ENCODE data around the gene TCEANC.
"Not testable (repeated sequence)": the region's sequence is repeated elsewhere in the genome, so short reads cannot be mapped to it uniquely, and the experiment has no call there.

TCEANC gene

DNA sequence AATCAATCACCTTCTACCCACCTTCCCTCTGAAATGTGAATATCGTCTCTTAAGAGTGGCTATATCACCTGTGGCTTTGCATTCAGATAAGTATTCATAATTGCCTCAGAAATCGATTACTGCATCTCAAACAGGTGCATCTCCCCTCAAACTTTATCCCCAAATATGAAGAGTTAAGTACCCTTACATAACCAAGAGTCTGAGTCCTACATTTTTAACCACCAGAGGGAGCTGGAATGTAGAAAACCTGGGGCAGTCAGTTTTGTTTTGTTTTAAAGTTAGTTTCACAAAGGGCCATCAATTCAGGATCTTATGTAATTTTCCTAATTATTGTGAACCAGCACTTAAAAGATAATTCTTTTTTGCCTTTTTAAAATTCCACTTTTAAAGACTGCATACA lies 5.7 kb downstream of the TCEANC start:
- peak; percentile 7 for DNase-seq (ENCODE audit: low spot score)

DNA sequence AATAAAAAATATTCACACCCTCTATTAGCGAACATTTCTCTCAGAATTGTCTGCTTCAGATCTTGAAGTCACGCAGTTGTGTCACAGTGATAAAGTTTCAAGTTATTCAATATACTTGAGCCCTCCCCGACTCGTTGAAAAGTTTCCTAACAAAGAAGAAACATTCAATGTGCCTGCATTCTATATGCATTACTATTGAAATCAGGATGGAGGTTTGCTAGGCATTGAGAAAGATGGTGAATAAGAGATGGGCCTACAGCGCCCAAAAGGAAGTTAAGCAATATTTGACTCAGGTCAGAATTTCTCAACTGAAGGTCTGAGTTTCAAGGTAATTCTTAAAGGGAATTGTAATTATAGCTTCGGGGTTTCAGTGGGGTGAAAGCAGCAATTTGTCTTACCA lies 6.1 kb downstream of the TCEANC start:
- DNase-seq (ENCODE audit: low spot score) = no peak

DNA sequence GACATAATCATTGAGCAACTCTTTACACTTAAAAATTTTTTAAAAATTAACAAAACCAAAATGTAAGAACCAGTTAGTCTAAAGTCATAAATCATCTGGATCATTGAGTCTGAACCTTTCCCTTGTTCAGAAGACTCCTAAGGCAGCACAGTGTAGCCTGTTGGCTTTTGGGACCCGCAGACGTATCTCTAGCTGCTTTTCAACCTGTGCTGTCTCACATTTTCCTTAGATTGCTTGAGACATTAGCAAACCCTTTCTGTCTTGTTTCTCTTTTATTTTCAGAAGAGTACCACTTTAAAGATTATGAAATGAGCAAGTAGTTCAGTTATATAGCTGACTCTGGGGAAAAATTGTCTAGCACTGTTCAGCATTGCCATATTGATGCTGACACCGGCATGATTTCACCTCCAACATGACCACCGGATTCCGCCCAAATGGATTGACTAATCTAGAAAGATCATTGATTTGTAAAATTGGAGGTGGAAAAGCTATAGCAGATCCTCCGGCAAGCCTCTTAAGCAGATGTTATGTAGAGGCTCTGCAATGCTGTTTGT lies 8.9 kb downstream of the TCEANC start:
- no peak for DNase-seq (ENCODE audit: low spot score)

DNA sequence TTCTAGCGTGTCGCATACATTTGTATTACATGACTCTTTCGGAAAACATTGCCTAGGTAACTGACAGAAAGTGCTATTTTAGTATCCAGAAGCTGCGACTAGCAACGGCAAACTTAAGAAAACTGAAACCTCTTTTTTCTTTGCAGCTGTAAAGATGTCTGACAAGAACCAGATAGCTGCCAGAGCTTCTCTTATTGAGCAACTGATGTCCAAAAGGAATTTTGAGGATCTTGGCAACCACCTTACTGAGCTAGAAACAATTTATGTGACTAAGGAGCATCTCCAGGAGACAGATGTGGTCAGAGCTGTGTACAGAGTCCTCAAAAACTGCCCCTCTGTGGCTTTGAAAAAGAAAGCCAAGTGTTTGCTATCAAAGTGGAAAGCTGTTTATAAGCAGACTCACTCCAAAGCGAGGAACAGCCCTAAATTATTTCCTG lies 9.4 kb downstream of the TCEANC start:
- no peak for DNase-seq (ENCODE audit: low spot score)

DNA sequence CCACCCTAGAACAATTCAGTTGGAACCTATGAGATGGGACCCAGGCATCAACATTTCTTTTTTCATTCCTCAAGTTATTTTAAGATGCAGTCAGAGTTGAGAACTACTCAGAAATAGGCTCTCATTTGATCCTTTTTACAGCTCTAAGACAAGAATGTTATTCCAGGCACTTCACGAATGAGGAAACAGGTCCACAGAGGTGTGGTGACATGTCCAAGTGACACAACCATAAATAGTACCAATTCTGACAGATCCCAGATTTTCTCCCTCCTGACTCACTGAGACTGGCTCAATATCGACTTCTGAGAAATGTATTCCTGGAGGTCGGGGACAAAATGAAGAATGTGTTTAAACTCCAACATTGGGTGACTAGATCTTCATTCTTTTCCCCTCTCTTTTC lies 11.1 kb downstream of the TCEANC start:
- DNase-seq (ENCODE audit: low spot score) = no peak

DNA sequence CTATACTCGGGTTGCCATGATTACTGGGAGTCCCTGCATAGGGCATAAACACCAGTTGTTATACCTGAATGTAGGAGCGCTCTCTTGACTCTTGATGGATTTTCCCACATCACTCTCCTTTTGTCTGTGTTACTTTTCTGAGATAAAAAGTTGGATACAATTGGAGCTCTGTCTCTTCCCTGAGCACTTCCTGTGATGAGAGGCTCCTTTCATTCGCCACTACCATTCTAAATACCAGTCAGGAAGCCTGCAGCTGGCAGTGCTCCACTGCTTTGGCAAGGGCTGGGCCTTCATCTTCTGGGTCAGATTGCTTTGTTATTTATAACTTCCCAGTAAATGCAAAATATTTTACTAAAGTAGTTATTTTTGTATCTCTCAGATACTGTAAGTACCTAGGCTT lies 13.9 kb downstream of the TCEANC start:
- DNase-seq (ENCODE audit: low spot score) = no peak

DNA sequence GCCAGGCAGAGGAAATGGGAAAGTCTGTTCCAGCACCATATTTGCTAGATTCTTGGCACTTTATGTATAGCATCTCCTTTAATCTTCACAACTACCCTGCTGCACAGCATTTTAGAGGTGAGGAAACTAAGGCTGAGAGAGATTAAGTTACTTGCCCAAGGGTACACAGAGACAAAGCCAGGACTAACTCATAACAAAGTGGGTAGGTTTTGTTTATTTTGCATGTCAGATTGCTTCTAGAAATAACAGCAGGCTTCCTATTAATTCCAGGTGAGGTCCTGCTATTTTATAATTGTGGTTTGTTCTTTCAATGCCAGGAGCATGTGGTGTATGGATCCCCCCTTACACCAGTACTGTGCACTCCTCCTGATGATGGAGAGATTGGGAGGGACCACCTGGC lies 15.0 kb downstream of the TCEANC start:
- DNase-seq (ENCODE audit: low spot score) = no peak

DNA sequence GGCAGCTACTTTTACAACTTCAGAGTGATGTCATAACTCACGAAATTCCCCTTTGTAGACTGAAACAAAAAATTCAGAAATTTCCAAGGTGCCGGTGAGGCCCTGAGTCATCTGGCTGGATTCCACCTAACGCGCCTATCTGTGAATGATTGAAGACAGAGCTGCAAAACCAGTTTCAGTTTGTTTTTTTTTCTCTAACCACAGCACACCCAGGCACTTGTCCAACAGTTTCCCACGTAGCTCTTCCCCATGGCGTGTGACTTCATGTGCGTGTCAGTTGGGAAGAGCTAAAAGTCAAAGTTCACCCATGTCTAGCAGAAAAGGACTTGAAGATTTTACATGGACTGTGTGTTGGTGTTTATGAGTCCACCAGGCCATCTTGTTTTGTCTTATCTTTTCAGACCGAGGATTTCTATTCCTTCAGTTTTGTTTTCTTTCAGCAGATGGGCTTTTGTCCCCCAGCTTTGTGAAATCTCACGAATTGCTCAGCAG lies 16.4 kb downstream of the TCEANC start:
- peak; percentile 7 for DNase-seq (ENCODE audit: low spot score)

DNA sequence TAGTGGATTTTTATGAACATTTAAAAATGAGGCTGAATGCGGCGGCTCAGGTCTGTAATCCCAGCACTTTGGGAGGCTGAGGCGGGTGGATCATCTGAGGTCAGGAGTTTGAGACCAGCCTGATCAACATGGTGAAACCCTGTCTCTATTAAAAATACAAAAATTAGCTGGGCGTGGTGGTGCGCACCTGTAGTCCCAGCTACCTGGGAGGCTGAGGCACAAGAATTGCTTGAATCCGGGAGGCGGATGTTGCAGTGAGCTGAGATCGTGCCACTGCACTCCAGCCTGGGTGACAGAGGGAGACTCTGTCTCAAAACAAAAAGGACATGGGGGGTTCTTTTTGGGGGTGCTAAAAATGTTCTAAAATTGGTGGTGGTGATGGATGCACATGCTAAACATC lies 16.8 kb downstream of the TCEANC start:
- DNase-seq (ENCODE audit: low spot score) = not testable (repeated sequence)

DNA sequence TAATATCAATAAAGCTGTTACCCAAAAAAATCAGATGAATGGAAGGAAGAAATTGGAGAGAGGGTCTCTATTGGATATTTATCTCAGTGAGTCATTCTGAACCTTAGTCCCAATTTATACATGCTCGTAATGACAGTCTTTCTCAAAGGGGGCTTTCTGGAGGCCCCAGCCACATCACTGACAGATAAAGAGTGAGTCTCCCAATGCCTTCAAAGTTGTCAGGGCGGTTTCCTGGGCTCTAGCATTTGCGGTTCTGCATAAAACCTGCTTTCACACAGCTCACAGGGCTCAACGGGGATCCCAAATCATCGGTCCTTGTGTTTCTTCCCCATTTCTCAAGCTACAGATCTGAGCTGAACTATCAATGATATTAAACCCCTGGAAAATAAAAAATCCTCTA lies 17.3 kb downstream of the TCEANC start:
- DNase-seq (ENCODE audit: low spot score) = no peak

DNA sequence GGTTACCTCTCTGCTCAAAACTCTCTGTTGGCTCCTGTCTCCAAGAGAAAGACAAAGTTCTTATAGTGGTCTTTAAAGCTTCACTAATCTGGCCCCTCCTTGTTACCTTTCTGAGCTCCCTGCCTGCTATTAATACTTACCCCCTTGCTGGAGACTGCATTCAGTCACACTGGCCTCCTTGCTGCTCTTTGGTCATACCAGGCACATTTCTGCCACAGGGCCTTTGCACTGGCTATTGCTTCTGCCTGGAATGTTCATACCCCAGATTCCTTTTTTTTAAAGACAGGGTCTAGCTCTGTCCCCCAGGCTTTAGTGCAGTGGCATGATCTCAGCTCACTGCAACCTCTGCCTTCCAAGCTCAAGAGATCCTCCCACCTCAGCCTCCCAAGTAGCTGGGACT lies 20.1 kb downstream of the TCEANC start:
- no peak for DNase-seq (ENCODE audit: low spot score)

DNA sequence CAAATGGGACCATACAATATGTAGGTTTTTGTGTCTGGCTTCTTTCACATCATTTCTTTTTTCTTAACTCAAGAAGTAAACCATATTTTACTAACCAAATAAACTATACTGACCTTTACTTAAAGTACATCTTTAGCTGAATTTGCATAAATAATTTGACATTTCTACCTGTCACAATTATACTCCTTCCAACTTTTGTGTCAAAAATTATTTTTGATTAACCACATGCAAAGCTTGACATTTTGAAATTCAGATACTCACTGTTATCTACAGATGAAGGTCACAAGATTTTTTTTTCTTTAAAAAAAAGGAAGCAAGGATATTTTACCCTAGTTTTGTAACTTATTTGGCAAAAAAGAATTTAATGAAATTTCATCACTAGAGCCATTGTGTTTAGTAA lies 23.9 kb downstream of the TCEANC start:
- no peak for DNase-seq (ENCODE audit: low spot score)

DNA sequence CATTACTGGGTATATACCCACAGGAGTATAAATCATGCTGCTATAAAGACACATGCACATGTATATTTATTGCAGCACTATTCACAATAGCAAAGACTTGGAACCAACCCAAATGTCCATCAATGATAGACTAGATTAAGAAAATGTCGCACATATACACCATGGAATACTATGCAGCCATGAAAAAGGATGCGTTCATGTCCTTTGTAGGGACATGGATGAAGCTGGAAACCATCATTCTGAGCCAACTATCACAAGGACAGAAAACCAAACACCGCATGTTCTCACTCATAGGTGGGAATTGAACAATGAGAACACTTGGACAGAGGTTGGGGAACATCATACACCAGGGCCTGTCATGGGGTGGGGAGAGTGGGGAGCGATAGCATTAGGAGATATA lies 26.8 kb downstream of the TCEANC start:
- not testable (repeated sequence) for DNase-seq (ENCODE audit: low spot score)

DNA sequence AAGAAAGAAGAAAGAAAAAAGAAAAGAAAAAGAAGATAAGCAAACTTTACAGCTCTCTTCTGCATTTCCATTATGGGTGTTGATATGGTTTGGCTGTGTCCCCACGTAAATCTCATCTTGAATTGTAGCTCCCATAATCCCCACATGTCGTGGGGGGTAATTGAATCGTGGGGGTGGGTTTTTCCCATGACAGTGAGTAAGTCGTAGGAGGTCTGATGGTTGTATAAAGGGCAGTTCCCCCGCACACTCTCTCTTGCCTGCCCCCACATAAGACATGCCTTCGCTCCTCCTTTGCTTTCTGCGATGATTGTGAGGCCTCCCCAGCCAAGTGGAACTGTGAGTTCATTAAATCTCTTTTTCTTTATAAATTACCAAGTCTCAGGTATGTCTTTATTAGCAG lies 28.7 kb downstream of the TCEANC start:
- no peak for DNase-seq (ENCODE audit: low spot score)

DNA sequence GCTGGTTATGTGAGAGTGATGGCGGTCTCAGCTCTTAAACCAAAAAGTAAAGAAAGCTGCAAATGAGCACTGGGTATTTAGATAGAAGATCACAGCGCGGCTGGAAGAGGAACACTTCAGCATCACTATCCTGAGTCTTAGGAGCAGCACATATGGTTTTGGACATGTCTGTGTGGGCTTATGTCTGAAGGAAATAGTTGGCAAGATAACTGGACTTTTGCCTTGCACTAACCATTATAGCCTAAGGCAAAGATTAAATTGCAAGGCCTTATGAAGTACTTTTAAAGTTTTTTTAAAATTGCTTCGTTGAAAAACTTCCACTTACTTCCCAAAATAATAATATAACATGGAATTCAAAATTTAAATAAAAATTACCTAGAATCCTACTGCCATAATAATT lies 31.4 kb downstream of the TCEANC start:
- DNase-seq (ENCODE audit: low spot score) = no peak

DNA sequence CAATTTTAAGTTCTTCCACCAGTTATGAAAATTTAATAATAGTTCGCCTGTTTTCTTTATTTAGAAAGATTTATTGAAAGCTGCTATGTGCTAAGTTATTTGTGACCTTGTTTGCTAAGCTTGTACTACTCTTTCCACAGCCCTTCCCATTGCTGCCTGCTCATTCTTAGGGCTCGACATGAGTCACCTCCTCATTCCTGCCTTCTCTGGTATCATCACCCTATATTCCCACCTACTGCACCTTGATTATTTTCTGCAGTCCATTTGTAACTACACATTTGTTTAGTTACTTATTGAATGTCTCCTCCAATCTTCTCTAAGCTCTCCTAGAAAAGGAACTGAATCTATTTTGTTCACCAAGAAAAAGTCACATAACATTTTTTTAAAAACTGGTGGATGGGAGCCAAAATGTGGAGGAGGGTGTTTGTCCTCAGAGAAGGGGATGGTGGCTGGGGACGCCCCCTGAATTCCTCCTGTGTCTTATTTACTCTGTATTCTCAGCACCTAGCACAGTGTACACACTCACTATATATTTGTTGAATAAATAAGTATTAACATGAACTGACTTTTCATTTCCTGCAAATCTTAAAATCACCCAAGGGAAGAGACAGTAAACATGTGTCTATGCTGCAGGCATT lies 32.3 kb downstream of the TCEANC start:
- no peak for DNase-seq (ENCODE audit: low spot score)

DNA sequence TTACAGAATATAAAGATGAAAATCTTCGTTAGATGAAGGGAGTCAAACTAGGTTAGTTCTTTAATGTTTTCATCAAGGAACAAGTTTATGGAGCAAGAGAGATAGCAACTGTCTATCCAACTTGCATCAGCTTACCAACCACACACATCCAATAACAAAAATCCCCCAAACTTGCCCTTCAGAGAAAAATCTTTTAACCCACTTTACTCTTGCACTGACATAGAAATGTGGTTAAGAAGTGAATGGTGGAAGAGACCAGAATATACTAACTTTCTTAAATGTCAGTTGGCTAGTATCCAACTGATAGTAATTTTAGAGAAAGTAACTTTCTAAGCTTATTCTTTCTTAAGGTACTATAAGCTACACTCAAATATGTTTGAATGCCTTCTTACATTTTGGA lies 34.3 kb downstream of the TCEANC start:
- no peak for DNase-seq (ENCODE audit: low spot score)

DNA sequence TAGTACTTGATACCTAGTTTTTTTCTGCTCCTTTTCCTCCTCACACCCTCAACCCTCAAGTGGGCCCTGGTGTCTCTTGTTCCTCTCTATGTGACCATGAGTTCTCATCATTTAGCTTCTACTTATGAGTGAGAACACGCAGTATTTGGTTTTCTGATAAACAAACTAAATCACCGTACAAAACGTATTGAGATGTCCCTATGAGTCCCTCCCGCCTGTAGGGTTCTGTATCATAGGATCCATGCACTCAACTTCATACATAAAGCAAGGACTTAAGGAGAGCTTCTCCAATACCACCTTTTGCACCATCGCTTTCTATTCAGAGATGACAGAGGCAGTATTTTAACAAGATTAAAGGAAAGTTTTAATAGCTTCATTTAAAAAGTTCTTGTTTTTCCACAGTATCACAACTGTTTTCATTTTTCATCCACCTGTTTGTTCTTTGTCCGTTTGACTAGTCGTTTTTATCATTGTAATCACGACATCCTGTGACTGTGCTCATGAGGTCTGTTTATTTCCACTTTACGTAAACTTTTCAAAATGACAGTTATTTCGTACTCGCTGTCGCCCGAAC lies 35.5 kb downstream of the TCEANC start:
- no peak for DNase-seq (ENCODE audit: low spot score)

DNA sequence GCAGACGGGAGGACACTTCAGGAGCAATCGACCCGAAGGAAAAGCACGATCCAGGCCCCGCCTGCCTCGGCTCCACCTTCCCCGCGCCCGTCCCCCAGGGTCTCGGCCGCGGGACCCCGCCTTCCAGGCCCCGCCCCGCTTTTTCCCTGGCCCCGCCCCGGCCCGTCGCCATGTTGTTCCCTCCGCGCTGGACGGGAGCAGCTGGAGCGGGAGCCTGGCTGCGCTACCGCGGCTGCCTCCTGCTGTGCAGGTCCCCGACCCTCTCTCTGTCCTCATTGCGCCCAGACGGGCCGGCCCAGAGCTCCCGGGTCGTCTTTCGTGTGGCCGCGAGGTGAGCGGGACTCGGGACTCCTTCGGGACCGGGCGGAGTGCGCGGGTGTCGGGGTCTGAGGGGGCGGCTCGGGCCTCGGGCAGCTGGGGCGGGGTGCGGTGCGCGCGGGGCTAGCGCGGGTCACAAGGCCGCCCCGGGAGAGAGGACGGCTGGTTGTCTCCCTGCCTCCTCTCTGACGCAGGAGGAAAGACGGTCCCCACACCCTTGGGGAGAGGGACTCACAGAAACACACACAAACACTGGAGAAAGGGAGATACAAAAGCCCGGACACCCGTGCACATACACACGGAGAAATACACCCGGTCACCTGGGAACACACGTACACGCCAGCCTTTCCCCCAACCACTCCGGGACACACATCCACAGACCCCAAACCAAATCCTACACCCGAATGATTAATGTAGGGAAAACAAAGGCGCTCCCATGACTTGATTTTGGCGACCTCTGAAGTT lies 36.2 kb downstream of the TCEANC start, which contains the start of gene RAB9A:
TSS of gene RAB9A (plus strand) at position 171 of the 783 bp plus-strand sequence. CDS start 19,619 bp downstream, outside the sequence.
- DNase-seq (ENCODE audit: low spot score) = peak; percentile 89

DNA sequence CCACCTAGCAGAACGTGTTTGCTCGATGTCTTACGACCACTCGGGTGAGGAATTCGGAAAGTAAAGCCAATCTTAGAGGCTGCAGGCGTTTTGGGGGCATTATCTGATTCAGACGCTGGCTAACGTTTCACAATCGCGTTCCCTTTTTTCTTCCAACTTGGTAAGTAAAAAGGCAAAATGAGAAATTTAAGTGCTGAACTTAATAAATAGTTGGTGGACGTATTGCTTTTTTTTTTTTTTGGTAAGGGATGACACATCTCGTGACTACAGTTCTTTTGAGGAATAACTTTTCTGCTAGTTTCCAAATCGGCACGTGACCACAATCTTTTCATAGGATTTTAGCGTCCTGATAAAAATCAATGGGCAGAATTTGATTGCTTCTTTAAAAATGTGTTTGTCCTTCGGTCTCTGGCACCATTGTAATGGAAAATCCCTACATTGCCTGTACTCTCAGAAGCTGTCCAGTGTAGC lies 36.8 kb downstream of the TCEANC start:
- no peak for DNase-seq (ENCODE audit: low spot score)

DNA sequence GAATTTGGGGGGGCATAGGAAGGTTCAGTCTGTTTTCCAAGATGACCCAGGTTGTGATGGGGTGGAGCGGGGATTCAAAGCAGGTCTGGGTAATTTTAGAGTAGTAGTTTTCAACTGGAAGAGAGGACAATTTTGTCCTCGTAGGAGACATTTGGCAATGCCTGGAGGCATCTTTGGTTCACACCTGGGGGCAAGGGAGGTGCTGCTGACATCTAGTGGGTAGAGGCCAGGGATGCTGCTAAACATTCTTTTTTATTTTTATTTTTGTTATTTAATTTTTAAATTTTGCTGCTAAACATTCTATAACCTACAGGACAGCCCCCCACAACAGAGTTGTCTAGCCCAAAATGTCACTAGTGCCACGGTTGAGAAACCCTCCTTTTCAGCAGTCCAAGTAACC lies 37.9 kb downstream of the TCEANC start:
- no peak for DNase-seq (ENCODE audit: low spot score)

DNA sequence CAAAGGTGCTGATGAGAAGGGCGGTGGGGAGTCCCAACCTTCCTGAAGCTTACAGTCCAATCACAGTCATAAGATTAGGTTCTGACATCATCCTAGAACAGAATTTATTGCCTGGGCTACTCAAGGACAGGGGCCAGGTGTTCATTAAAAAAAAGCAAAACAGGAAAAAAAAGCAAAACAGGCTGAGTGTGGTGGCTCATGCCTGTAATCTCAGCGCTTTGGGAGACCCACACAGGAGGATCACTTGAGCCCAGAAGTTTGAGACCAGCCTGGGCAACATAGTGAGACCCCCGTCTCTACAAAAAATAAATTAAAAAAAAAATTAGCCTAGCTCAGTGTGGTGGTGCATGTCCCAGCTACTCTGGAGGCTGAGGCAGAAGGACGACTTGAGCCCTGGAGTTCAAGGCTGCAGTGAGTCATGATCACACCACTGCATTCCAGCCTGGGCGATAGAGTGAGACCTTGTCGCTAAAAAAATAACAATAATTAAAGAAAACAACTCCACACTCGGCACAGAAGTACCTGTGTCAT lies 39.0 kb downstream of the TCEANC start:
- DNase-seq (ENCODE audit: low spot score) = no peak

Data from iPS-NIHi11 (cell line).